HG02938 (cell line): Measurements from ENCODE around the gene EIF2S2.

Source experiments
- ATAC-seq: cut with Tn5 transposase; IDR thresholded peaks from one replicate; pipeline ENCODE4 v1.9.1; 2021; ENCODE audit warnings: mild to moderate bottlenecking, moderate library complexity; ENCODE audit not compliant: unreplicated experiment

Gene EIF2S2

DNA sequence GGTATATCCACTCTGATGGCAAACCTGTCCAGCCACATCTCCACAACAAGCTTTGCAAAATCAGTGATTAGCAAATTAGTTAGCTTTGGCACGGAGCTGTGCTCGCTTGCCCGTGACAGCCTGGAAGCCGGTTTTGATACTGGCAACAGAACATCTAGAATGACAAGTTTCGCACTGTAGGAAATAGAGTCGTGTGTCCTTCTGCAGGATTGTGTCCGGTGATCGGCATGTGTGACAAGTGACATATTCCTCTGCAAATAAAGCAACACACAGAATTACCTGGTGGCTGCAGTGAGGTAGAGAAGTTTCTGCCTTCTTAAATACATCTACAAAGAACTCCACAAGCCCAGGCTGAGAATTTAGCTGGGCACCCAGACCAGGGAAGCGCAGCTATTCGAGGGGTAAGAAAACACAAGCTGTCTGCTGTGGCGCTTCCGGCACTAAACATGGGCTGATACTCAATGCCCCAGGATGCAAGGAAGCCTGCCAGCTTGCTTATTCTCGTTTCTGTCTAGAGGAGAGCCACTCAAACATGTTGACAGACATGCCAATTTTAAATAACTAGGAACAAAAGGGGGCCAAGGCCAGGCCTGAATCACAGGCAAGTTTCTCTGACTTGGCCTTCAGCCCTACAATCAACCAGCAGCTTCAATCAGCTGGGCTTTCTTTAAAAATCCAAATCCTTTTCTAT lies 22.2 kb downstream of the EIF2S2 start:
- ATAC-seq, result no peak

GRCh38 chr20:34089175-34089479 lies 22.9 kb downstream of the EIF2S2 start:
- no peak for ATAC-seq

DNA sequence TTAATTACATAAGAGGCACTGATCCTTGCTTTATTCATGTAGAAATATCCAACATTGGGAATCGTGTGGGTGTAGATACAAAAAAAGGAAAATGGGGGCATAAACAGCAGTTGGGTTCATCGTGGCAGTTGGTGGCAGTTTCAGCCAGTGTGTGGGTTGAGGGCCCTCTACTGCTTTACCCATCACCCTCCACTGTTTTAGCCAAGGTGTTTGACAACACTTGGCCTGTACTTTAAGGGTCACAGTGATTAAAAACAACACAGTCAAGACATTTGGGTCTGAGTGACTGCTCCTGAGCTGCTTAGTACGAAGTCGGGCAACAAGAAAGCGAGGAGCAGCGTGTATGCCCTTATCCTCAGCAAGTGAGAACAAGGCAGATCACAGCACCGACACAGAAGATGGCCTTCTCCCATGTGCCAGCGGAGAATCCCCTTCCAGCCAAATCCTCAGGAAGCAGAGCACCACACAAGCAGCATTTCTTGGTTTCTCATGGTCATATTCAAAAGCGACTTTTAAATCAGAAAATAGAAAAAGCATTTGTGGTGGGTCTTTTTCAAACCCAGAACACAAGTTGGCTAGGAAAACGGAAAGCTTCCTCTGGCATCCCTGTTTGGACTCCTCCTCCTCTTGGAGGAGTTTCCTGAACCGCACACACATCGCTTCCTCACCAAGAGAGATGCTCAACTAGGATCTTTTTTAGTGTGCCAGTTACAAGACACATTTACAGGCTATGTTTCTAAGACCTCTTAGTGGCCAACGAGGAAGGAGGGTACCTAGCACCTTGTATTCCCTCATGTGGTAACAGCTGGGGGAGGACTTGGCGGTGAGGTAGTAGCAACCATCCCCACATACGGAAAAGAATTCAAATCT lies 23.5 kb downstream of the EIF2S2 start:
- ATAC-seq, result no peak

GRCh38 chr20:34085544-34086040 lies 26.5 kb downstream of the EIF2S2 start:
- ATAC-seq, result no peak

GRCh38 chr20:34084227-34084923 lies 27.7 kb downstream of the EIF2S2 start:
- no peak for ATAC-seq

- no peak for ATAC-seq
These were observed 28.3 kb downstream of the EIF2S2 start for GRCh38 chr20:34083781-34084180.

DNA sequence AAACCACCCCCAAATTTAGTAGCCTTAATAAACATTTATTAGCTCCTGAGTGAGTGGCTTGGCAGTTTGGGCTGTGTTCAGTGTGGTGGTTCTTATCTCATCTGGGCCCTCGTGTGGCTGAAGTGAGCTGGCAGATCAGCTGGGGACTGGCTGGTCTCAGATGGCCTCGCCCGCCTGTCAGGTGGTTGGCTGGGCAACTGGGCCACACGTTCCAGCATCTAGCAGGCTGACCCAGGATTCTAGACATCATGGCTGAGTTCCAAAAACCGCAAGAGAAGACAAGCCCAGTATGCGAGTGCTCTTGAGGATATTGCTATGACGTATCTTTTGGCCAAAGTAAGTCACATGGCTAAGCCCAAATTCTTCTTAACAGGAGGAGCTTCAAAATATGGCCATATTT lies 28.9 kb downstream of the EIF2S2 start:
- ATAC-seq, result no peak

DNA sequence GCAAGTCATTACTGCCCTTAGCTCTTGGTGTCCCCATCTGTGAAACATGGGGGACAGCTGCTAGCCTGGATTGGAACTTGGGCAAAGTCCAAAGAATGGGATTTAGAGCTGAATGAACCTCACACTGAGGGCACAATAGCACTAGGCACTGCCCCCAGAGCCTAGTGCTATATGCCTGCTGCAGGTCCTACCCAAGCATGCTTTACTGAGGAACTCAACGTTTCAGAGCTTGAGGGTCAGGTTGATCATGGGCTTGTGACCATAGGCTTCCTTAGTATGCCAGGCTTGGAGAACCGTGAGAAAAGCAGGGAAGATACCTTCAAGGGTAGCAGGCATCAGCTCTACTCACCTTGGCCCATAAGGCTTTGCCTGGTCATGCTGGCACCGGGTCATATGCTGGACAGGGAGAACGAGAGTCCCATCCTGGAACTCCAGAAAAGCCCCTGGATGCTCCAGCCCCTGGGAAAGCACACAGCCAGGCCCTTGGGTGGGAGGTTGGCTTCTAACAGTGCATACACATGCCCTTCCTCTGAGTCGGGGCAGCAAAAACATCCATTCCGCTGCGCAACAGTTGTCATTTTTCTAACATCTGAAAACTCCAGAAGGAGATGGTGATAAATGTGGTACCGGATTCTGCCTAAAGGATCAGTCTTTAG lies 29.7 kb downstream of the EIF2S2 start:
- ATAC-seq, result no peak

- no peak for ATAC-seq
These were observed 32.2 kb downstream of the EIF2S2 start for GRCh38 chr20:34079818-34080217.

DNA sequence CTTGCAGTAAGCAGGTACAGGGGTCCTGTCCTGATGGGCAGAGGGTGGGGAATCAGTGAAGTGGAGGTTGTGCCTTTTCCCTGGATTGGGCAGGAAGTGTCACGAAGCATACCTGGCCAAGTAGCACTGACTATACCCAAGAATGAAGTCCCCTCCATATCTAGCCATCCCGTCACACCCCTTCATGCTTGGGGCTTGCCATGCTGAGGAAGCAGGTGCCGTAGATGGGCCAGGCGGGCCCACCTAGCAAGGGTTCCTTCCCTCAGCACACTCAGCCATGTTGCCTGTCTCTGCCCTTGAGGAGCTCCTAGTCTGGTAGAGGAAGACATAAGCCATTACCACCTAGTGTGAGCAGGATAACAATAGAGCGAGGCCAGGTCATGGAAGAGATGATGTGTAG lies 33.5 kb downstream of the EIF2S2 start:
- no peak for ATAC-seq

GRCh38 chr20:34076952-34077351 lies 35.1 kb downstream of the EIF2S2 start:
- ATAC-seq, result no peak

DNA sequence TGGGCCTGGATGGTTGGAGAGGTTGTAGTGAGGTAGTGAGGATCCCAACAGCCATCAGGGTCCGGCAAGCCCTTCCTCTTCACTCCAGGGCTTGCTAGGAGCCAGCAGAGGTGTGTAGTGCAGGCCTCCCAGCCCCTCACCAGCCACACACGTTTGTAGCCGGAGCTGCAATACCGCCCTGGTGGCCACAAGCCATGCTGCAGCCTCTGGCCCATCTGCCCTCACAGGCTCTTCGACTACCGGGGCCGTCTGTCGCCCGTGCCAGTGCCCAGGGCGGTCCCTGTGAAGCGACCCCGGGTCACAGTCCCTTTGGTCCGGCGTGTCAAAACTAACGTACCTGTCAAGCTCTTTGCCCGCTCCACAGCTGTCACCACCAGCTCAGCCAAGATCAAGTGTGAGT lies 36.4 kb downstream of the EIF2S2 start:
- no peak for ATAC-seq

- no peak for ATAC-seq
These were observed 37.8 kb downstream of the EIF2S2 start for GRCh38 chr20:34074101-34074760.

GRCh38 chr20:34072778-34073177 lies 39.3 kb downstream of the EIF2S2 start:
- no peak for ATAC-seq

DNA sequence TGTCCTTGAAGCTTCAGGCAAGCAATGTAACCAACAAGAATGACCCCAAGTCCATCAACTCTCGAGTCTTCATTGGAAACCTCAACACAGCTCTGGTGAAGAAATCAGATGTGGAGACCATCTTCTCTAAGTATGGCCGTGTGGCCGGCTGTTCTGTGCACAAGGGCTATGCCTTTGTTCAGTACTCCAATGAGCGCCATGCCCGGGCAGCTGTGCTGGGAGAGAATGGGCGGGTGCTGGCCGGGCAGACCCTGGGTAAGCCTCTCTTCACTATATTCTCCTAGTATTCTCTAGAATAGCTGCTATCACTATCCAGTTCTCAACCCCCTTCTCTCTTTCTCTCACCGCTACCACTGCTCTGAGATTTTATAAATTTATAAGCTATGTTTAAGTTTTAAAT lies 40.0 kb downstream of the EIF2S2 start:
- no peak for ATAC-seq

GRCh38 chr20:34070859-34071258 lies 41.2 kb downstream of the EIF2S2 start:
- ATAC-seq, result no peak

- no peak for ATAC-seq
These were observed 42.0 kb downstream of the EIF2S2 start for GRCh38 chr20:34070079-34070439.

DNA sequence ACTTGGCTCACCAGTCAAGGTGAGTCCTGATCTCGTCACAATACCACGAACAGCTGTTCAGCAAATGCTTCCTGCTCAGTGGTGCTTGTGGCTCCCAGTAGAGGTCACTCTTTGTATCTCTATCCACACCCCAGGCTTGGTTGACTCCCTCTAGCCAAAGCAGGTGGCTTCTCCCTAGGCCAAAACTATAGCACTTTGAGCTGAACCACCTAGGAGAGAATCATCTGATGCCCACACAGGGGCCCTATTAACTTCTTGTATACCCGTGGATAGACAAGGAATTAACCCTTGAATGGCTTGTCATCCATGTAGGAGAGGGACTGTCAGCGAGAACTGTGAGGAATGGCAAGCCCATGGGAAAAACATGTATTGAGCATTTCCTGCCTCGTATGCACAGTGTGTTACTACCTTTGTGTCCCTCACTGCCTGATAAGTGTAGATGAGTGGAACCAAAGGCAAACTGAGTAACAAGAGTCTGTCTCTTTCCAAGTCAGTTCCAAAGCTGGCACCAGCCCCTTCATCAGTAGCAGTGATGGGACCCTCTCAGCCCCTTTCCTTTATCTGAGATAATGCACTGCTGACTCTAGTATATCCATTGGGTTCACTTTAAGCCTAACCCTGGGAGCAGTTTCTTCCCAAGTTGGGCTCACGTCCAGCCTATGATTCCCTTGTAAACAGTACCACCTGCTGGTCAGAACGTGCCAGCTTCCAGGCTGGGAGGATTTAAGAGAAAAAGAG lies 42.5 kb downstream of the EIF2S2 start:
- ATAC-seq, result no peak

- ATAC-seq, result no peak
These were observed 44.0 kb downstream of the EIF2S2 start for GRCh38 chr20:34068001-34068400.

GRCh38 chr20:34066476-34067090 lies 45.5 kb downstream of the EIF2S2 start:
- no peak for ATAC-seq
